Measurements from ENCODE around the gene MBTPS1.

DNA sequence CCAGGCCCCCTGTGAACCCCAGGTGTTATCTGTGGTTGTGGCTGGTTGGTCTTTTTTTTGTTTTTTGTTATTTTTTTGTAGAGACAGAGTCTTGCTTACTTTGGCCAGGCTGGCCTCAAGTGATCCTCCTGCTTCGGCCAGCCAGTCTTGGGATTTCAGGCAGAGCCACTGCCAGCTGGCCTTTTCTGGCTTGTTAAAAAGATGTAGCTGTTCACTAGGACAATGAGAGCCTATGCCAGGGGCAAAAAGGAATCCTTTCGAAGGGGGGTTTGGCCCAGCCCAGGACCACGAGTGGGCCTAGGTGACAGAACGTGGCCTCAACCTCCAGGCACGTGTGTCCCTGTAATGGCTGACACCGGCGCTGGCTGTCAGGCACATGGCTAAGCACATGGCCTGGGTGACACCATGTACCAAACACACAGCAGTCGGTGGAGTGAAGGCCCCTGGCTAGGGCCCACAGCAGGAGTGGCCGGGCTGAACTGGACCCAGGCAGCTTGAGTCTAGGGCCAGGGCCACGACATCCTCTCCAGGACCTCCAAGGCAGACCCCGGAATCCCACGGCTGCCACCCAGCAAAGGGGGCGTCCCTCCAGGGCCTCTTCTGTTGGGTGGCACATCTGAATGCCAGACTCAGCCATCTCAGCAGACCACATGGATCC is 67.2 kb downstream of the MBTPS1 start:
- TF ChIP-seq FOXM1 (IDR thresholded peaks at IDR 0.05; ENCODE audit: borderline replicate concordance) (no peak), NFRKB (IDR thresholded peaks at IDR 0.05) (no peak), FOXA1 (IDR thresholded peaks at IDR 0.05) (no peak), BHLHE40 (IDR thresholded peaks at IDR 0.05; ENCODE audit: borderline replicate concordance) (no peak), HDGF (IDR thresholded peaks at IDR 0.05; ENCODE audit: borderline replicate concordance) (no peak), ARNT (IDR thresholded peaks at IDR 0.05) (no peak), SUZ12 (IDR thresholded peaks at IDR 0.05) (no peak), SP1 (IDR thresholded peaks at IDR 0.05) (no peak), ZNF384 (IDR thresholded peaks at IDR 0.05) (no peak), FOXK2 (IDR thresholded peaks at IDR 0.05) (no peak), TARDBP (IDR thresholded peaks at IDR 0.05) (no peak), ELF4 (IDR thresholded peaks at IDR 0.05) (no peak), CTBP1 (IDR thresholded peaks at IDR 0.05; ENCODE audit: borderline replicate concordance) (no peak)
- TF ChIP-seq, protein P1, sequence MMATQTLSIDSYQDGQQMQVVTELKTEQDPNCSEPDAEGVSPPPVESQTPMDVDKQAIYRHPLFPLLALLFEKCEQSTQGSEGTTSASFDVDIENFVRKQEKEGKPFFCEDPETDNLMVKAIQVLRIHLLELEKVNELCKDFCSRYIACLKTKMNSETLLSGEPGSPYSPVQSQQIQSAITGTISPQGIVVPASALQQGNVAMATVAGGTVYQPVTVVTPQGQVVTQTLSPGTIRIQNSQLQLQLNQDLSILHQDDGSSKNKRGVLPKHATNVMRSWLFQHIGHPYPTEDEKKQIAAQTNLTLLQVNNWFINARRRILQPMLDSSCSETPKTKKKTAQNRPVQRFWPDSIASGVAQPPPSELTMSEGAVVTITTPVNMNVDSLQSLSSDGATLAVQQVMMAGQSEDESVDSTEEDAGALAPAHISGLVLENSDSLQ (IDR thresholded peaks at IDR 0.05) = no peak

All from HEK293T (cell line).